ENCODE measurements around the gene TEDC1.

The TEDC1 gene

GRCh38 chr14:105473033-105473676 is 17.9 kb upstream of the TEDC1 start:
- no peak for DNase-seq (ENCODE audit: low read depth)

GRCh38 chr14:105473677-105474482 is 17.2 kb upstream of the TEDC1 start:
- peak; percentile 83 for DNase-seq (ENCODE audit: low read depth)

DNA sequence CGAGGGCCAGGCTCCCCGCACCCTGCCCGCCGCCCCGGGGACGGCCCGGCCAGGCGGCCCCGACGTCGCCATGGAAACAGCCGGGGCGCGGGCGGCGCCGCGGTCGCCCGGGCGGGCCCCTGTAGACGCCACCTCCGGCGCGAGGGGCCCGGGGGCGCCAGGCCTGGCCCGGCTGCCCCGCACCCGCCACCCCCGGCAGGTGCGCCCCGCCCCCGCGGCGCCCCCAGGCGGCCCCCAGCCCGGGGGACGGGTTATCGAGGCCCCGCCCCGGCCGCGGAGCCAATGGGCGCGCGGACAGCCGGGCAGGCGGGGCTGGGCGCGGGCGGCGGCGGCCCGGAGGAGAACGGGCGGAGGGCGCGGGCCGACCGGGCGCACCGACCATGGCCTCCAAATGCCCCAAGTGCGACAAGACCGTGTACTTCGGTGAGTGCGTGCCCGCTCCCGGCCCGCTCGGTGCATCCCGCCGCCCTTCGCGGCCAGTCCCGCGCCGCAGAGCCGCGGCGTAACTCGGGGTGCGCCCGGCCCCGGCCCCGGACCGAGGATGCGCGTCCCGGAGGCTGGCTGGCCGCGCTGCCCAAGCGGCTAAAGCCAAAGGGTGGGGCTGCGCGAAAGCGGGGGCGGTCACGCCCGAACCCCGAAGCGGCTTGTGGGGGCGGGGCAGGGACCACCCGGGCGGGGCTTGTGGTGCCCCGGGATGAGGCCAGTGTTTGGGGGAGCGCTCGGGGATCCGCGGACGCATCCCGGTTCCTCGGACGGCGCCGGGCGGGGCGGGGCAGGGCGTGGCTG is 16.4 kb upstream of the TEDC1 start, which contains the start of gene CRIP2:
TSS of gene CRIP2 (plus strand) at position 339 of the 786 bp plus-strand sequence. CDS start at position 381, 42 bp downstream.
- DNase-seq (ENCODE audit: low read depth), result peak; percentile 49

DNA sequence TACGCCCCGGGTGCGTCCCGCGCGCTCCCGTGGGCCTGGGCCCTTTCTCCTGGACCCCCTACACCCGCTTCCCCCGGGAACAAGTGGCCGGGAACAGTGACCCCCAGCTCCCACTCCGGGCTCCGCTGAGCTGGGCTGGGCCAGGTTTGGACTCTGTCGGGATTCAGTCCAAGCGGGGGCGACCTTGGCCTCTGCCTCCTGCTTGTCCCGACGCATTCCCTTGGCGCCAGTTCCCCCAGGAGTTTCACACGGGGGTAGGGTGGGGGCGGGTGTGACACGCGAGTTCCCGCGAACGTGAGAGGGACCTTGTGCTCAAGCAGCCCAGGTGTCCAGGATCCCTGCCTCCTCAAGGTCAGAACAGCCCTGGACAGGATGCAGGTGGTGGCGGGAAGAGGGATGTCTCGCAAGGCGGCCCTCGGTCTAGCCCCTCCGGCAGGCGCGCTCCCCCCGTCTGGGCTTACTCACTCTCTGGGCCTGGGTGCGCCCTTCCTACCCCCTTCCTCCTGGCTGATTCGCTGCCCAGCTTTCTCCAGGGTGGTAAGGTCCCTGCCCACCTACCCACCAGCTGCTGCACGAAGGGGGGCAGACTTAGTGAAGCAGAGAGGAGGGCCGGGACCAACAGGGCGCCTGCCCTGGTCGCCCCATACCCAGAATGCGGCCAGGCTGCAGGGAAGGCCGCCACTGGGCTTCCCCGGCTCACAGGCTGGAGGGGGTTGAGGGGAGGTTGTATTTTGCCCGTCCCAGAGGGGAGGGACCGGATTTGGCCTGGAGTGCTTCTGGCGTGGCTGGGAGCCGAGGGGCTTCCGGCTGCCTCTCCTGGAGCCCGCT is 15.6 kb upstream of the TEDC1 start:
- no peak for DNase-seq (ENCODE audit: low read depth)

DNA sequence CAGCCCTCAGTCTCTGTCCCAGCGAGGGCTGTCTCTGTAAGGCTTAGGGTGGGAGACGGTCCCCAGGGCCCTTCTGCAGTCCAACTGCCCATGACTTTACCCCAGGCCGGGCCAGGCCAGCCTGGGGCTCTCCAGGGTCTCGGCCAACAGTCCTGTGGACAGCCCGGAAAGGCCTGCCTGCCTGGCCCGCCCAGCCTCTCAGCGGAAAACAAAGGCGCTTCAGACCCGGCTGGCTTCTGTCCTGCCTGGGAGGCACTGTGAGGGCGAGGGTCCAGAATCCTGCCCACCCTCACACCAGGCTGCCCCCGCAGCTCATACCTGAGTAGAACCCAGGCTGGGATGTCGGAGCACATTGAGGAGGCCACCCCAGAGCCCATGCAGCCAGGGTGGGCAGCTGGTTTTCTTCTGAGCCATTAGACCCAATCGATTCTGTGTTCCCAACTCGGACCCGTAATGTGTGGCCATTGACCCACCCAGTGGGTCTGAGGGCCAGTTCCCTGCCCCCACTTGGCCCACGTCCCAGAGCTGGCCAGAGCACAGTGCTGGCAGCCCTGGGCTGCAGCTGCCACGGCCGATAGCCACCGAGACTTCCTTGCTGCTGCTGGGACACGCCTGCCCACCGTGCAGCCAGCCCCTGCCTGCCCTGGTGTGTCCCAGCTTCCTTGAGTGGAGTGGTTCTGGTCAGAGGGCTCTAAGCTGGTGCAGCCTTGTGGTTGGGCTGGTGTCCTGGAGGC is 14.8 kb upstream of the TEDC1 start:
- no peak for DNase-seq (ENCODE audit: low read depth)

DNA sequence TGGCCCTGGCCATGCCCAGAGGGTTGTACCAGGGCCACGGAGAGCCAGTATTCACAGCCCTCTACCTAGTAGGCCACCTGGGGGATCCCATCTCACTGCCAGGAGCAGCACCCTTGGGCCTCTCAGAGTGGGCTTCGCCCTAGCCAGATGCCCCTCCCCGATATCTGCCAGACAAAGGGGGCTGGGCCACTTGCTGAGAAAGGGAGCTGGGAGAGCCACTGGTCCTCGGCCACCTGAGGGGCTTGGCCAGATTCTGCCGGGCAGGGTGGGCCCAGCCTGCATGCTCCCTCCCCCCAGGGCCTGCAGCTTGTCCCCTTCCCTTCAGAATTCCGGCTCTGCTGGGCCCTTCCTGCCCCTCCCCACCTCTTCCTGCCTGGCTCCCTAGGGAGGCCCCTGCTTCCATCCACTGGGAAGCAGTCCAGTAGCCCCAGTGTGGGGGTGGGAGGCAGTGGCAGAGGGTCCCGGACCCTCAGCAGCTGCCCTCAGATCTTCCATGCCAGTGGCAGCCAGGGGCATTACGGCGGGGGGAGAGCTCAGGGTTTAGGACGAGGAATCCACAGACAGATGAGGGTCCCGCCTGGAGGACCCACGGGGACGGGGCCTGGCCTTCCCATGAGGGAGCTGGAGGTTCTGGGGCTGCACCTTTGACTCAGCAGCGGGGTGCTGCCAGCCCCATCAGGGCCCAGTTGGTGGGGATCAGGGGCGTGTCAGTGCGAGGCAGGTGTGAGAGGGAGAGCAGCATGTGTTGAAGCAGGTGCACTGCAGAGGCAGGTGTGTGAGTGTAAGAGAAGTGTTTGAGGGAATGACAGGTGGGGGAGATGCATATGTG is 14.0 kb upstream of the TEDC1 start:
- DNase-seq (ENCODE audit: low read depth), result no peak

- DNase-seq (ENCODE audit: low read depth), result no peak
These were observed 13.2 kb upstream of the TEDC1 start for GRCh38 chr14:105477660-105478397.

- no peak for DNase-seq (ENCODE audit: low read depth)
These were observed 12.4 kb upstream of the TEDC1 start for GRCh38 chr14:105478398-105479251.

DNA sequence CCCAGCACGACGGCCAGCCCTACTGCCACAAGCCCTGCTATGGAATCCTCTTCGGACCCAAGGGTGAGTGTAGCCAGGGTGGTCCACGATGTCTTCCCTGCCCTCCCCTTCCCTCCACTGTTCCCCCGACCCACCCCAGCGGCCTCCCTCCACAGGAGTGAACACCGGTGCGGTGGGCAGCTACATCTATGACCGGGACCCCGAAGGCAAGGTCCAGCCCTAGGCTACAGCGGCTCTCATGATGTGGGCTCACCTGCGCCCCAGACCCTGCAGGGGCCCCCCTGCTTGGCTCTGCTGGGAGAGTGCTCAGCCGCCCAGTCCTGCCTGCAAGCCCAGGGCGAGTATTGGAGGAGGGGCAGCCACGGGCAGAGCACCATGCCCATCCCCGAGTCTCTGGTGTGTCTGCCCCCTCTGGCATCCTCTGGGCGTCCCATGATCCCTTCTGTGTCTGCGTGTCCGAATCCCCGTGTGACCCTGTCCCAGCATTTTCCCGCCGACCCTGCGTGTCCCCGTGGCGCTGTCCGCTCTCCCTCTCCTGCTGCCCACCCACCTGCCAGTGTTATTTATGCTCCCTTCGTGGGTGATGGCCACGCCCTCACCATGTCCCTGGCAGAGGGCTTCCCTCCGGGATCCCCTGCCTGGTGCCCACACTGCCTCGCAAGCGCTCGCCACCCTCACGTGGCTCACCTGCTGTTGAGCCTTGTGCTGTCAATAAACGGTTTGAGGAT is 11.5 kb upstream of the TEDC1 start:
- no peak for DNase-seq (ENCODE audit: low read depth)

DNA sequence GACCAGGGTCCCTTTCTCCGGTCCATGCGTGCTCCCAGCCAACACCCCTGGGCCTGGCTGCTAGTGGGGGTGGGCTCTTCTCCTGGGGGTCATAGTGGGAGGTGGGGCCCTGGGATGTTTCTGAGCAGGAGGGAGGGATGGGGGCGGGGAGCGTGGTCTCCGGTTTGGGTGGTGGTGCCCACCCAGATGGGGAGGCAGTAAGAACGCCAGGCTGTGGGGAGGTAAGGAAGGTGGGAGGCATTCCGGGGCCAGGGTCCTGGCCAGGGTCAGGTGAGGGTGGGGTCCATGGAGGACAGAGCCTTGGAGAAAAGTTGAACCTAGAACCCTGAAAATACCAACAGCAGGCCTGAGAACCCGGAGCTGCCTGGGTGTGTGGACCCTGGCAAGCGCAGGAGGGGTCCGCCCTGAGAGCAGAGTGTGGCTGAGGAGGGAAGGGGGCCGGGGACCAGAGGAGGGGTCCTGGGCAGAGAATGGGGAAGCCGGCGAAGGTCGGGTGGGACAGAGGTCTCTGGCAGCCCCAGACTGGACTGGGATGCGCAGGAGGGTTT is 10.8 kb upstream of the TEDC1 start:
- no peak for DNase-seq (ENCODE audit: low read depth)

DNA sequence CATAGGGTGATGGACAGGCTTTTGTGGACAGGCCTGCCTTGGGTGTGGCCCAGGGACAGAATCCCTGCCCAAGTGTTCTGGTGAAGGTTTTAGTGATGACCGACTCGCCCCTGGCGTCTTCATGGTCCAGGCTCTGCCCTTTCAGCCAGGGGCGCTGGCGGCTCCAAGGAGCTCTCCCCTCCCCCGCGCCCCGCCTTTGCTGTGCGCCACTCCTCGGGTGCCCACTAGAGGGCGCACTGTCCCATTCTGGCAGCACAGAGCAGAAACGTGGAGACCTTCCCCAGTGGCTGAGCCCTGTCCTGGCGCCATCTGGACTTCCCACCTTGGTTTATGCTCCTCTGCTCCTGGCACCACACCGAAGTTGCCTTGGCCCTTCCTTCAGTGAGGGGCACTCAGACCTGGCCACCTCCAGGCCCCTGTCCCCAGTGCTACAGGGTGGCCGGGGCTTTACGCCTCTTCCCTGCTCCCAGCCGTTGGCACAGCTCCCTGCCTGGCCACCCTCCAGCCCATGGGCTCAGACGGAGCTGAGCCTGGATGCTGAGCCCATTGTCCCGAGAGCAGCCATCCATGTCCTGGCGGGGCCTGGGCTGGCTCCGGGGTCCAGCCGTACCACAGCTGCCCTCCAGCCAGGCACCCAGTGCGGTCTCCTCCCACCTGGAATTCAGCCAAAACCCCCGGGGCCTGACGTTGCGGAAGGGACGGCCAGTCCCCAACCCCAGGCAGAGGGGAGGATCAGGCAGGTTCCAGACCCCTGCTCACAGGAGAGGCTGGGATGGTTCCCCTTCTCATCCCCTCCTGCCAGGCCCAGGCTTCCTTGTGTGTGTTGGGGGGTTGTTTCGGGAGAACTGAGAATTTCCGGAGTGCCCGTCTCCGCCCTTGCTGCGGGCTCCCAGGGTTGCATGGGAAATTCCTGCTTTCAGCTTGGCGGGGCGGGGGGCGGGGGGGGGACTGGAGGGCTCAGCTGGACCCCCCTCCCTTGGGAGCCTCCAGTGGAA is 9.9 kb upstream of the TEDC1 start:
- peak; percentile 89 for DNase-seq (ENCODE audit: low read depth)

- DNase-seq (ENCODE audit: low read depth), result peak; percentile 99
These were observed 9.1 kb upstream of the TEDC1 start for GRCh38 chr14:105481886-105482457.

GRCh38 chr14:105482486-105483110 is 8.4 kb upstream of the TEDC1 start:
- DNase-seq (ENCODE audit: low read depth), result no peak

DNA sequence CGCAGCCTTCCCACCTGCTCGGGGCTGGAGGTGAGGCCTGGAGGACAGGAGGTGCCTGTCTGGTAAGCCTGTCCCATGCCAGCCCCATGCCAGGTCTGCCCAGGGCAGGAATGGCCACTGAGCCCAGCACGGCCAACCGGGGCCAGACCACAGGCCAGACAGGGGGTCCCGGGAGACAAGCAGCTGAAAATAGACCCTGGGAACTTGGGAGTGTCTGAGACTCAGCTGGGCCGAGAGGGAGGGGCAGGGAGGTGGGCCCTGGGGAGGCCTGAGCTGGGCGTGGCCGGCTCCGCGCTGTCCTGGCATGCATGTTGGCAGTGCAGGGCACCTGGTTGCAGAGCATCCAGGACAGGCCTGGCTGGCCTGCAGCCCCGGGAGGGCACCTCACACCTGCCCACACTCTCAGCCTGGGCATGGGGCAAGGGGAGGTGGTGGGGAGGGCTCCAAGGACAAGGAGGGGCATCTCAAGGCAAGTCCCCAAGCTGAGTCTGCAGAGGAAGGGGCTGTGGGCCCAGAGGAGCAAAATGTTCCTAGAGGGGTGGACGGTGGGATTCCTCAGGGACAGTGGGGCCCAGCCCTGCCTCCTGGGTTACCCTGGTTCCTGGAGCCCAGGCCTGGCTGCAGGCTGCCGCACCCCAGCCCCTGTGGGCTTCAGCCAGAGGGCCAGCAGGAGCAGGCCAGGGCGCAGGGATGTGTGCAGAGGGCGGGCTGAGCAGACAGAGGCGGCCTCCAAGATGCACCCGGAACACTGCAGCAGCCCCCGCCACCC is 7.6 kb upstream of the TEDC1 start:
- no peak for DNase-seq (ENCODE audit: low read depth)

All from ELR (cell line).